ENCODE measurements around the gene SWT1.

SWT1 gene

GRCh38 chr1:185322636-185323035 is 165.7 kb downstream of the SWT1 start:
- no peak for DNase-seq

- no peak for DNase-seq
These were observed 167.2 kb downstream of the SWT1 start for GRCh38 chr1:185324118-185324517.

GRCh38 chr1:185325413-185325812 is 168.4 kb downstream of the SWT1 start:
- no peak for DNase-seq

GRCh38 chr1:185328255-185328654 is 171.3 kb downstream of the SWT1 start:
- DNase-seq, result no peak

- DNase-seq, result no peak
These were observed 177.2 kb downstream of the SWT1 start for GRCh38 chr1:185334182-185334581.

GRCh38 chr1:185337246-185337645 is 180.3 kb downstream of the SWT1 start:
- DNase-seq, result no peak

GRCh38 chr1:185338719-185339622 is 182.0 kb downstream of the SWT1 start:
- peak; percentile 58 for DNase-seq

GRCh38 chr1:185341196-185341781 is 184.3 kb downstream of the SWT1 start:
- no peak for DNase-seq
